Transverse colon (tissue), 4 donors: ENCODE data around the gene PRICKLE2.

Source experiments
- EP300 ChIP-seq: sonication (generic); formaldehyde crosslinking; IDR thresholded peaks from one replicate; pipeline ENCODE4 v1.6.1; 2017; ENCODE audit warnings: antibody characterized with exemption, low read depth
- POLR2A ChIP-seq: fragments of 450-650 bp; IDR thresholded peaks from one replicate; pipeline ENCODE4 v1.6.1; 2016; ENCODE audit warnings: antibody characterized with exemption, mild to moderate bottlenecking, moderate library complexity
- POLR2AphosphoS5 ChIP-seq, 3 donors: sonication (generic); formaldehyde crosslinking; IDR thresholded peaks; one replicate each; pipeline ENCODE4 v1.6.1; 2016; ENCODE audit warnings: antibody characterized with exemption in 3 of 3
- TF ChIP-seq, protein P1 (sequence below), 5 experiments: fragments of 200-600 bp in 3 of 5; fragments of 450-650 bp in 2 of 5; sonication (generic) in 3 of 5; IDR thresholded peaks; 1 replicate in 2 of 5; 2 replicates in 3 of 5; pipeline ENCODE4 v1.5.1; 2016 to 2017; ENCODE audit warnings: antibody characterized with exemption in 5 of 5, inconsistent platforms in 3 of 5, mild to moderate bottlenecking in 2 of 5, moderate library complexity in 1 of 5

DNA sequence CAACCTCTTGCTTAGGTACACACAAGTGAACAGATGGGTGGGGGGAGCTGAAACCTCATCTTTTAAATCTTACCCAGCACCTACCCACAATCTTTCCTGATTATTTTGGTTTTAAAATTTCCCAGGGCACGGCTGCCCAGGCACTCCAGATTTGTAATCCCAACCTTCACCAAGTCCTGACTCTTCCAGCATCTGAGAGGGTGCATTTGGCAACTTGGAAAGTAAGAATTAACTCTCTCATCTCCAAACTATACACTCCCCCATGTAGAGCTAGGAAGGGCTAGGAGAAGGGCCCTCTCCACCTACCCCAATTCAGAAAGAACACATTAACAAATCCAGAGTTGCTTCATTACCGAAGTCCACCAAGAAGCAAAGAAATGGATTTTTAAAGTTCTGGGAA is 41.7 kb upstream of the PRICKLE2 start:
- TF ChIP-seq POLR2AphosphoS5 (IDR thresholded peaks at IDR 0.05) (no peak), POLR2A (no peak), EP300 (no peak)
- TF ChIP-seq, protein P1, sequence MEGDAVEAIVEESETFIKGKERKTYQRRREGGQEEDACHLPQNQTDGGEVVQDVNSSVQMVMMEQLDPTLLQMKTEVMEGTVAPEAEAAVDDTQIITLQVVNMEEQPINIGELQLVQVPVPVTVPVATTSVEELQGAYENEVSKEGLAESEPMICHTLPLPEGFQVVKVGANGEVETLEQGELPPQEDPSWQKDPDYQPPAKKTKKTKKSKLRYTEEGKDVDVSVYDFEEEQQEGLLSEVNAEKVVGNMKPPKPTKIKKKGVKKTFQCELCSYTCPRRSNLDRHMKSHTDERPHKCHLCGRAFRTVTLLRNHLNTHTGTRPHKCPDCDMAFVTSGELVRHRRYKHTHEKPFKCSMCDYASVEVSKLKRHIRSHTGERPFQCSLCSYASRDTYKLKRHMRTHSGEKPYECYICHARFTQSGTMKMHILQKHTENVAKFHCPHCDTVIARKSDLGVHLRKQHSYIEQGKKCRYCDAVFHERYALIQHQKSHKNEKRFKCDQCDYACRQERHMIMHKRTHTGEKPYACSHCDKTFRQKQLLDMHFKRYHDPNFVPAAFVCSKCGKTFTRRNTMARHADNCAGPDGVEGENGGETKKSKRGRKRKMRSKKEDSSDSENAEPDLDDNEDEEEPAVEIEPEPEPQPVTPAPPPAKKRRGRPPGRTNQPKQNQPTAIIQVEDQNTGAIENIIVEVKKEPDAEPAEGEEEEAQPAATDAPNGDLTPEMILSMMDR (IDR thresholded peaks at IDR 0.05), result no peak
